Measurements from ENCODE around the gene SH3BP1. TPM values are rescaled to one million over a fixed set of nuclear protein-coding genes. Genes with fewer than 3 reads are reported as not detected.

The SH3BP1 gene
- total and polyA plus RNA-seq, 2 of the 13 experiments (the other 11 are each of a cell fraction or from before 2014, with no cell fraction given), result 8.4 to 18.5 TPM

- TF ChIP-seq NFAT5 (CRISPR knock-in tag; IDR thresholded peaks at IDR 0.05) (no peak), NCOA5 (CRISPR knock-in tag; IDR thresholded peaks at IDR 0.05) (no peak), KLF11 (CRISPR knock-in tag; IDR thresholded peaks at IDR 0.05) (no peak; the same call in 1 of the 2 replicates), ZNF839 (CRISPR knock-in tag; IDR thresholded peaks at IDR 0.05; ENCODE audit: borderline replicate concordance) (no peak), ZUFSP (CRISPR knock-in tag; IDR thresholded peaks at IDR 0.05; ENCODE audit: borderline replicate concordance) (no peak), BCL6 (CRISPR knock-in tag; IDR thresholded peaks at IDR 0.05) (peak; percentile 55; the same call in 1 of the 2 replicates), DMAP1 (CRISPR knock-in tag; IDR thresholded peaks at IDR 0.05) (peak; percentile 78), HINFP (CRISPR knock-in tag; IDR thresholded peaks at IDR 0.05; ENCODE audit: low read depth) (0 out of 2 replicates have a peak, but pooled peaks have one; percentile 34), ZNF784 (CRISPR knock-in tag; IDR thresholded peaks at IDR 0.05; ENCODE audit: borderline replicate concordance) (0 out of 2 replicates have a peak, but pooled peaks have one; percentile 39), PBX3 (CRISPR knock-in tag; IDR thresholded peaks at IDR 0.05; ENCODE audit: borderline replicate concordance) (no peak), ARID3A (IDR thresholded peaks at IDR 0.05; ENCODE audit: low read depth, low read length) (no peak), SMAD9 (CRISPR knock-in tag; IDR thresholded peaks at IDR 0.05) (peak; percentile 43; the same call in 1 of the 2 replicates), ZNF432 (CRISPR knock-in tag; IDR thresholded peaks at IDR 0.05; ENCODE audit: borderline replicate concordance) (no peak), PAX8 (CRISPR knock-in tag; IDR thresholded peaks at IDR 0.05; ENCODE audit: borderline replicate concordance) (0 out of 2 replicates have a peak, but pooled peaks have one; percentile 35)
These were observed 19.8 kb downstream of the SH3BP1 start (continued) for GRCh38 chr22:37659066-37659896.

All from HepG2 (cell line).